H1 (cell line): ENCODE data around the gene S100A6. TPM values are rescaled to one million over a fixed set of nuclear protein-coding genes. Genes with fewer than 3 reads are reported as not detected.

Source experiments
- CHD7 ChIP-seq: fragments of 300-600 bp; sonication (generic); IDR thresholded peaks from 2 replicates; pipeline ENCODE4 v1.7.1; 2012; ENCODE audit warnings: low read length, moderate library complexity, mild to moderate bottlenecking, inconsistent platforms; ENCODE audit not compliant: insufficient replicate concordance
- EZH2 ChIP-seq: fragments of 200-600 bp; sonication (generic); IDR thresholded peaks from 2 replicates; pipeline ENCODE4 v1.7.1; 2012; ENCODE audit warnings: low read depth, mild to moderate bottlenecking, moderate library complexity, low read length, inconsistent platforms; ENCODE audit not compliant: severe bottlenecking
- GABPA ChIP-seq: IDR thresholded peaks from 2 replicates; pipeline ENCODE4 v1.6.1; 2011; ENCODE audit warnings: mild to moderate bottlenecking, low read length, moderate library complexity, borderline replicate concordance; ENCODE audit not compliant: insufficient read depth
- NANOG ChIP-seq: IDR thresholded peaks from 2 replicates; pipeline ENCODE4 v1.6.1; 2011; ENCODE audit warnings: low read length, low read depth, mild to moderate bottlenecking, inconsistent platforms; ENCODE audit not compliant: insufficient read depth, poor library complexity, severe bottlenecking
- POLR2A ChIP-seq, 2 experiments: IDR thresholded peaks; 1 replicate in 1 of 2; 2 replicates in 1 of 2; pipeline ENCODE4 v1.6.1; 2011; ENCODE audit warnings: low read depth in 2 of 2, low read length in 2 of 2, mild to moderate bottlenecking in 2 of 2; ENCODE audit errors: control extremely low read depth in 1 of 2
- POU5F1 ChIP-seq: IDR thresholded peaks from 2 replicates; pipeline ENCODE4 v1.6.1; 2011; ENCODE audit warnings: low read depth, mild to moderate bottlenecking, low read length, moderate library complexity
- RFX5 ChIP-seq: IDR thresholded peaks from 2 replicates; pipeline ENCODE4 v1.6.1; 2011; ENCODE audit warnings: low read depth, low read length, improper control_type of control experiment, borderline replicate concordance
- RNF2 ChIP-seq: fragments of 200-900, 300-1000 bp; sonication (generic); IDR thresholded peaks from 2 replicates; pipeline ENCODE4 v1.7.1; 2016; ENCODE audit warnings: borderline replicate concordance, low read depth, mild to moderate bottlenecking, antibody characterized with exemption, low read length; ENCODE audit not compliant: poor library complexity, severe bottlenecking; ENCODE audit errors: missing control alignments
- SP4 ChIP-seq: IDR thresholded peaks from 2 replicates; pipeline ENCODE4 v1.6.1; 2012; ENCODE audit warnings: low read length, inconsistent platforms
- USF2 ChIP-seq: IDR thresholded peaks from 2 replicates; pipeline ENCODE4 v1.6.1; 2011; ENCODE audit warnings: low read length, improper control_type of control experiment
- polyA plus RNA-seq, 7 experiments: library from polyadenylated mRNA; depleted of rRNA in 3 of 7; stranded (reverse) in 5 of 7; unstranded in 2 of 7; fragments of >200 nt in 5 of 7; fragments of 200-250 nt in 2 of 7; gene quantifications; 1 replicate in 5 of 7; 2 replicates in 1 of 7; 4 replicates in 1 of 7; pipeline versions ENCODE4 v1.2.1 to v1.2.3, GENCODE V29; 2011 to 2013; ENCODE audit warnings: missing spikeins in 2 of 7, mixed read lengths in 2 of 7
- total RNA-seq: library from RNA; stranded (reverse); fragmentation: NEBNext Ultra II Directional; extraction: Animal tissue kit (Norgen Biotek cat#: 25700); gene quantifications from 2 replicates; pipeline ENCODE4 v1.2.1, GENCODE V29; 2021

The S100A6 gene
- total and polyA plus RNA-seq, 2 of the 8 experiments (the other 6 are each of a cell fraction or from before 2014, with no cell fraction given), result 11.1 to 63.0 TPM

- TF ChIP-seq CHD7 (no peak), RFX5 (no peak), USF2 (no peak), RNF2 (no peak), POU5F1 (no peak), SP4 (no peak), POLR2A (IDR thresholded peaks at IDR 0.05; ENCODE audit: control extremely low read depth in 1 of 2, low read depth in 2 of 2, low read length in 2 of 2) (no peak), NANOG (no peak), GABPA (no peak), EZH2 (no peak)
Measured at GRCh38 chr1:153546371-153546770, 10.6 kb upstream of the S100A6 start (continued).
